Measurements from ENCODE around the gene SLC43A1.

- no peak for TF ChIP-seq CTCF (conservative IDR thresholded peaks at IDR 0.05; ENCODE audit: low read depth, low read length)
- no peak for TF ChIP-seq CHD1 (IDR thresholded peaks at IDR 0.05; ENCODE audit: low read depth, low read length)
- no peak for TF ChIP-seq CEBPB (IDR thresholded peaks at IDR 0.05; ENCODE audit: low read depth, low read length)
- no peak for TF ChIP-seq MAFK (IDR thresholded peaks at IDR 0.05; ENCODE audit: low read depth, low read length)
- TF ChIP-seq ELK1 (IDR thresholded peaks at IDR 0.05; ENCODE audit: borderline replicate concordance, low read depth, low read length) = no peak
- TF ChIP-seq BHLHE40 (IDR thresholded peaks at IDR 0.05; ENCODE audit: low read depth, low read length) = no peak
- TF ChIP-seq POLR2A (IDR thresholded peaks at IDR 0.05; ENCODE audit: low read depth, low read length) = no peak
- TF ChIP-seq RFX5 (IDR thresholded peaks at IDR 0.05; ENCODE audit: low read depth, low read length) = no peak
- TF ChIP-seq MXI1 (IDR thresholded peaks at IDR 0.05; ENCODE audit: borderline replicate concordance, low read depth, low read length) = no peak
Measured at GRCh38 chr11:57549983-57550382, 34.5 kb upstream of the SLC43A1 start.
